ENCODE results near the gene ABHD1.
"Not testable (repeated sequence)": the region's sequence is repeated elsewhere in the genome, so short reads cannot be mapped to it uniquely, and the experiment has no call there.

ABHD1 gene

DNA sequence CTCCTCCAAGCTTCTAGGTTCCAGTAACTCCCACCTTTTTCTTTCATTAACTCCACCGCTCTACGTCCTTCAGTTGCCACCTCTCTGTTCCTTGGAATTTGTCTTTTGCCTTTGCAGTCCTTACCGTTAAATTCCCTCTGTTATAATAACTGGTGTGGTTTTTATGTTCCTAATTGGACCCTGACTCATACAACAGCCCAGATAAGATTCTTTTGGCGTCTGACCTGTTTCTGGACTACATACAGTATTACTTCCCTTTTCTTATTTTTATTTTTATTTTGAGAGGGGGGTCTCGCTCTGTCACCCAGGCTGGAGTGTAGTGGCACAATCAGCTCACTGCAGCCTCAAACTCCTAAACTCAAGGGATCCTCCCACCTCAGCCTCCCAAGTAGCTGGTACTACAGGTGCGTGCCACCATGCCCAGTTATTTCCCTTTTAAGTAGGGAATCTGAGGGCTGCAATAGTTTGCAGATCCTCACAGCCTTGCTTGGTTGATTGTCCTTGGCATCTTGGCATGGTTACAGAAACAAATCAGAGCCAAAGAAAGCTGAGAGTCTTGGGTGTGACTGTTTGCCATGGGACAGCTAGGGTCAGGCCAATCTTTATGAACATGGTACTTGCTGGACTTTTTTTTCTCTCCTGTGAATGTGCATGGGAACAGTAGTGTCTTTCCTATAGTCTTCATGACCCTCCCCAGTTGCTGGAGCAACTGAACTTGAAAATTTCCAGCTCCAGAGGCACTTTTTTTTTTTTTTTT lies 47.1 kb downstream of the ABHD1 start:
- DNase-seq (ENCODE audit: low spot score): no peak

GRCh38 chr2:27171351-27171848 lies 47.8 kb downstream of the ABHD1 start:
- no peak for DNase-seq (ENCODE audit: low spot score)

GRCh38 chr2:27174638-27175037 lies 51.0 kb downstream of the ABHD1 start:
- no peak for DNase-seq (ENCODE audit: low spot score)

GRCh38 chr2:27175330-27175729 lies 51.7 kb downstream of the ABHD1 start:
- no peak for DNase-seq (ENCODE audit: low spot score)

DNA sequence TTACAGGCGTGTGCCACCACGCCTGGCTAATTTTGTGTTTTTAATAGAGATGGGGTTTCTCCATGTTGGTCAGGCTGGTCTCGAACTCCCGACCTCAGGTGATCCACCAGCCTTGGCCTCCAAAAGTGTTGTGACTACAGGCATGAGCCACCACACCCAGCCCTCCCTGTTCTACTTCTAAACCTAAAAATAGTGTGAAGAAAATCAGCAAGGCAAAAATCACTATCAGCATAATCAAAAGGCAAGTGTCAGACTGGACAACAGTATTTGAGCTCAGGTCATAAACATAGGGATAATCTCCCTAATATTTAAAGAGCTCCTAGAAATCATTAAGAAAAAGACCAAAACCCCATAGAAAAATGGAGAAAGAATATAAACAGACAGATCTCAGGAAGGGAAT lies 52.2 kb downstream of the ABHD1 start:
- DNase-seq (ENCODE audit: low spot score): not testable (repeated sequence)

DNA sequence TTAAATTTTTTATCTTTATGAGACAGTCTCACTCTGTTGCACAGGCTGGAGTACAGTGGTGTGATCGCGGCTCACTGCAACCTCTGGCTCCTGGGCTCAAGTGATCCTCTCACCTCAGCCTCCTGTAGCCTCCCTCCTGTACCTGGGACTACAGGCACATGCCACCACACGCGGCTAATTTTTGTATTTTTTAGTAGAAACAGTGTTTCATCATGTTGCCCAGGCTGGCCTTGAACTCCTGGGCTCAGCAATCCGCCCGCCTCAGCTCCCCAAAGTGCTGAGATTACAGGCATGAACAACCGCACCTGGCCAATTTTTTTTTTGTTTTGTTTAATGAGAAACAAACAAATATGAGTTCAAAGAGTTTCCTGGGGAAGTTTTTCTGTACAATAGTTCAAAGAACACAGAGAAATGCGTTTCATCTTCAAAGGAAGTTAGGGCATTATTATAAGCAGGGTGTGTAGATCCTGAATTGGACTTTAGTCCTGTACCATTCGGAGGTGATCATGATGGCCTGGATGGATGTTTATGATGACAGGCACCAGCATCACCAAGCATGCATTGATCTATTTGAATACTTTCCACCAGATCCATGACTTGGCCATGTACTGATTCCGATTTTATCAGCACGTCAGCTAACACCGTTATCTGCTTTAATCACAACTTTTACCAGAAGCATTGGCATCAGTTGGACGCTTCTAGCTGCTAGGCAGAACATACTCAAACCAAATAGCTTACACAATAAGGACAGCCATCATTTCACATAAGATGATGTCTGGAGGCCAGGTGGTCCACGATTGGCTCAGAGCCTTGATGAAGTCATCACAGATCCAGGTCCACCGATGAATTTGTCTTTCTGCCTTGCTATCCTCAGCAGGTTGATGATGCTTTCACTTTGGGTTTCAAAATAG lies 54.1 kb downstream of the ABHD1 start:
- DNase-seq (ENCODE audit: low spot score): no peak

GRCh38 chr2:27178469-27178868 lies 54.9 kb downstream of the ABHD1 start:
- DNase-seq (ENCODE audit: low spot score): no peak

DNA sequence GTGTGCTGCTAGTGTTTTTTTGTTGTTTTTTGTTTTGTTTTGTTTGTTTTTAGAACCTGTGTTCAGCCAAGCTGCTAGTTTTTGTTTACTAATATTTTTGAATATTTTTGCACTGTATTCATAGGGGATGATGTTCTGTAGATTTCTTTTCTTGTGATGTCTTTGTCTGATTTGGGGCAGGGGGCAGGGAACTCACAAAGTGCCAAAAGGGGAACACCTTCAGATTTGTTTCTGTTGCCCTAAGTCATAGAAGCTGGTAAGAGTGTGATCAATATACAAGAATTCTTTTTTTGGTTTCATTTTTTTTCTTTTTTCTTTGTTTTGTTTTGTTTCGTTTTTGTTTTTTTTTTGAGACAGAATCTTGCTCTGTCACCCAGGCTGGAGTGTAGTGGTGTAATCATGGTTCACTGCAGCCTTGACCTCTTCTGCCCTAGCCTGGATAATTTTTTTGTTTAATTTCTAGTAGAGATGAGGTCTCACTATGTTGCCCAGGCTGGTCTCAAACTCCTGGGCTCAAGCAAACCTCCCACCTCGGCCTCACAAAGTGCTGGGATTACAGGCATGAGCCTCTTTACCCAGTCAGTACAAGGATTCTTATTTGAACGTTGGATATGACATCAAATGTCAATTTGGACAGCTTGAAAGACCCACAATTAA lies 55.9 kb downstream of the ABHD1 start:
- DNase-seq (ENCODE audit: low spot score): no peak
